Endodermal cell (in vitro differentiated cells): ENCODE results near the gene ABCA2. TPM values are rescaled to one million over a fixed set of nuclear protein-coding genes. Genes with fewer than 3 reads are reported as not detected.

Experiments
- DNase-seq: peaks from one replicate; pipeline ENCODE4 v3.0.0-alpha.2; 2017
- H3K27ac ChIP-seq: 2 replicates; pipeline ENCODE4 v1.5.1; 2013; ENCODE audit warnings: mild to moderate bottlenecking, low read depth, low read length, moderate library complexity
- H3K27me3 ChIP-seq: 2 replicates; pipeline ENCODE4 v1.6.1; 2013; ENCODE audit warnings: mild to moderate bottlenecking, low read length, moderate library complexity; ENCODE audit not compliant: insufficient read depth, control insufficient read depth, poor library complexity, severe bottlenecking
- H3K36me3 ChIP-seq: 2 replicates; pipeline ENCODE4 v1.7.0; 2013; ENCODE audit warnings: mild to moderate bottlenecking, low read length, moderate library complexity; ENCODE audit not compliant: control insufficient read depth, insufficient read depth
- H3K4me1 ChIP-seq: one replicate; pipeline ENCODE4 v1.7.0; 2013; ENCODE audit warnings: low read length; ENCODE audit not compliant: control insufficient read depth, insufficient read depth
- H3K4me3 ChIP-seq: 2 replicates; pipeline ENCODE4 v1.5.1; 2013; ENCODE audit warnings: mild to moderate bottlenecking, low read length, moderate library complexity
- H3K9ac ChIP-seq: 2 replicates; pipeline ENCODE4 v1.6.1; 2013; ENCODE audit warnings: mild to moderate bottlenecking, low read length, moderate library complexity; ENCODE audit not compliant: poor library complexity, severe bottlenecking; ENCODE audit errors: extremely low read depth
- H3K9me3 ChIP-seq: 2 replicates; pipeline ENCODE4 v1.6.1; 2013; ENCODE audit warnings: mild to moderate bottlenecking, low read length, moderate library complexity; ENCODE audit not compliant: control insufficient read depth
- H3K27ac Mint-ChIP-seq: 2 replicates; pipeline ENCODE4 v1.8.0; 2020; ENCODE audit warnings: mixed read lengths
- H3K27me3 Mint-ChIP-seq: 2 replicates; pipeline ENCODE4 v1.8.0; 2021; ENCODE audit warnings: mild to moderate bottlenecking, mixed read lengths; ENCODE audit not compliant: insufficient read depth
- H3K36me3 Mint-ChIP-seq: 2 replicates; pipeline ENCODE4 v1.8.0; 2020; ENCODE audit warnings: low read depth, mixed read lengths
- H3K4me1 Mint-ChIP-seq: 2 replicates; pipeline ENCODE4 v1.8.0; 2020; ENCODE audit warnings: mixed read lengths
- H3K4me3 Mint-ChIP-seq: 2 replicates; pipeline ENCODE4 v1.8.0; 2020; ENCODE audit warnings: mild to moderate bottlenecking, moderate library complexity, mixed read lengths
- H3K9me3 Mint-ChIP-seq: 2 replicates; pipeline ENCODE4 v1.8.0; 2020; ENCODE audit warnings: mild to moderate bottlenecking, mixed read lengths
- CTCF ChIP-seq: fragments of 200-600 bp; sonication (generic); conservative IDR thresholded peaks from 2 replicates; pipeline ENCODE4 v1.5.0; 2021; ENCODE audit warnings: antibody characterized with exemption, mild to moderate bottlenecking
- WGBS, 2 experiments: methylation state at CpG; one replicate each; pipeline versions ENCODE4 v1.1.5 to v1.1.7; 2013; ENCODE audit warnings: missing lambda C conversion rate in 2 of 2, mixed read lengths in 1 of 2; ENCODE audit not compliant: insufficient coverage in 1 of 2, insufficient read length in 1 of 2; 5-methylcytosine and 5-hydroxymethylcytosine counted together
- total RNA-seq, 2 donors: library from RNA; stranded (reverse); fragmentation: NEBNext Ultra II Directional in 1 of 2; extraction: Animal tissue kit (Norgen Biotek cat#: 25700) in 1 of 2; gene quantifications; 2 replicates in 1 of 2; 3 replicates in 1 of 2; pipeline ENCODE4 v1.2.1, GENCODE V29; 2021

Gene ABCA2
- total RNA-seq, 2 donors from 2014 or later = 21.5 to 30.0 TPM

- no peak overlapping the region for H3K27ac Mint-ChIP-seq
Measured at GRCh38 chr9:136961279-136962065, 66.6 kb downstream of the ABCA2 start.

GRCh38 chr9:136960938-136961275 is 67.1 kb downstream of the ABCA2 start:
- no peaks in the 10 kb centered on the region for H3K36me3 Mint-ChIP-seq
- H3K4me1 Mint-ChIP-seq = peaks cover 3% of the 10 kb centered on the region
- H3K27ac ChIP-seq = no peak overlapping the region
- H3K9me3 Mint-ChIP-seq = no peaks in the 10 kb centered on the region
- DNase-seq = no peak
- H3K9ac ChIP-seq = no peak overlapping the region
- no peaks in the 10 kb centered on the region for H3K36me3 ChIP-seq
- H3K9me3 ChIP-seq = no peaks in the 10 kb centered on the region
- H3K4me3 Mint-ChIP-seq = no peak overlapping the region
- H3K4me3 ChIP-seq = no peak overlapping the region
- H3K27me3 ChIP-seq = no peaks in the 10 kb centered on the region
- 90 to 94% methylated on average over 12 to 15 of the region's 15 CpGs for WGBS, 2 experiments
- TF ChIP-seq CTCF = no peak
- no peaks in the 10 kb centered on the region for H3K4me1 ChIP-seq
- peaks cover 5% of the 10 kb centered on the region for H3K27me3 Mint-ChIP-seq
- no peak overlapping the region for H3K27ac Mint-ChIP-seq

More at GRCh38 chr9:136961279-136962065, 66.6 kb downstream of the ABCA2 start:
- Histone ChIP-seq H3K9ac (no peak overlapping the region), H3K27ac (no peak overlapping the region), H3K4me3 (no peak overlapping the region), H3K4me1 (no peaks in the 10 kb centered on the region), H3K36me3 (no peaks in the 10 kb centered on the region), H3K9me3 (no peaks in the 10 kb centered on the region), H3K27me3 (no peaks in the 10 kb centered on the region)
- H3K4me1 Mint-ChIP-seq = peaks cover 8% of the 10 kb centered on the region
- H3K36me3 Mint-ChIP-seq = no peaks in the 10 kb centered on the region
- no peak for DNase-seq
- H3K4me3 Mint-ChIP-seq = no peak overlapping the region
- no peaks in the 10 kb centered on the region for H3K9me3 Mint-ChIP-seq
- 89 to 93% methylated on average over 11 to 23 of the region's 23 CpGs for WGBS, 2 experiments
- peaks cover 1% of the 10 kb centered on the region for H3K27me3 Mint-ChIP-seq
- TF ChIP-seq CTCF = no peak

- Histone ChIP-seq H3K9me3 (no peaks in the 10 kb centered on the region), H3K4me1 (no peaks in the 10 kb centered on the region), H3K4me3 (no peak overlapping the region), H3K27ac (no peak overlapping the region), H3K27me3 (no peaks in the 10 kb centered on the region), H3K36me3 (no peaks in the 10 kb centered on the region), H3K9ac (no peak overlapping the region)
- Mint-ChIP-seq H3K4me3 (no peak overlapping the region), H3K27me3 (peaks cover 5% of the 10 kb centered on the region), H3K27ac (no peak overlapping the region), H3K9me3 (no peaks in the 10 kb centered on the region), H3K4me1 (no peaks in the 10 kb centered on the region), H3K36me3 (no peaks in the 10 kb centered on the region)
- no peak for DNase-seq
- 93 to 94% methylated on average over 3 to 18 of the region's 19 CpGs for WGBS, 2 experiments
- TF ChIP-seq CTCF = no peak
Measured at GRCh38 chr9:136960212-136960937, 67.7 kb downstream of the ABCA2 start.
